C1 segment of cervical spinal cord (tissue), 14 donors: Measurements from ENCODE around the gene IFNL4.
"Not testable (repeated sequence)": the region's sequence is repeated elsewhere in the genome, so short reads cannot be mapped to it uniquely, and the experiment has no call there.

ENCODE experiments used
- DNase-seq, 14 donors: peaks; one replicate each; lab custom pipeline; 2025; lab: John Stamatoyannopoulos, UW

Gene IFNL4

GRCh38 chr19:39224910-39225309 lies 23.7 kb downstream of the IFNL4 start:
- DNase-seq, result no peak

GRCh38 chr19:39223703-39224279 lies 24.9 kb downstream of the IFNL4 start:
- no peak for DNase-seq

GRCh38 chr19:39219108-39219507 lies 29.5 kb downstream of the IFNL4 start:
- not testable (repeated sequence) for DNase-seq

- no peak for DNase-seq
These were observed 30.2 kb downstream of the IFNL4 start for GRCh38 chr19:39218230-39219007.

- no peak for DNase-seq
These were observed 31.6 kb downstream of the IFNL4 start for GRCh38 chr19:39217094-39217493.

GRCh38 chr19:39215323-39215722 lies 33.3 kb downstream of the IFNL4 start:
- not testable (repeated sequence) for DNase-seq

- DNase-seq, result no peak
These were observed 36.3 kb downstream of the IFNL4 start for GRCh38 chr19:39212375-39212742.

GRCh38 chr19:39211731-39212374 lies 36.8 kb downstream of the IFNL4 start:
- no peak for DNase-seq

GRCh38 chr19:39209196-39209595 lies 39.5 kb downstream of the IFNL4 start:
- no peak for DNase-seq

GRCh38 chr19:39208175-39208795 lies 40.4 kb downstream of the IFNL4 start:
- DNase-seq, result no peak

GRCh38 chr19:39207293-39207836 lies 41.3 kb downstream of the IFNL4 start:
- DNase-seq, result no peak

- DNase-seq, result no peak
These were observed 42.5 kb downstream of the IFNL4 start for GRCh38 chr19:39206122-39206521.

- DNase-seq, result no peak
These were observed 43.2 kb downstream of the IFNL4 start for GRCh38 chr19:39205449-39205764.

GRCh38 chr19:39203372-39204341 lies 45.0 kb downstream of the IFNL4 start, which contains the start of gene SYCN:
Gene SYCN (minus strand): TSS chr19:39204263. CDS start chr19:39204254, 9 bp downstream.
- no peak for DNase-seq

- no peak for DNase-seq
These were observed 45.7 kb downstream of the IFNL4 start for GRCh38 chr19:39202998-39203355.

- no peak for DNase-seq
These were observed 47.9 kb downstream of the IFNL4 start for GRCh38 chr19:39200803-39201115.

GRCh38 chr19:39200066-39200802 lies 48.4 kb downstream of the IFNL4 start:
- no peak for DNase-seq

- DNase-seq, result peak in 8 of 14 donors; percentile 3 to 58 (median 16)
These were observed 49.6 kb downstream of the IFNL4 start for GRCh38 chr19:39199025-39199424.

GRCh38 chr19:39197808-39198207 lies 50.8 kb downstream of the IFNL4 start:
- no peak for DNase-seq

GRCh38 chr19:39196860-39197562 lies 51.6 kb downstream of the IFNL4 start, which contains the start of gene NCCRP1:
Gene NCCRP1 (plus strand): TSS chr19:39196964. CDS start chr19:39196983, 19 bp downstream.
- DNase-seq, result no peak
